OCI-M1 (cell line): ENCODE data around the gene PEX26.
"Not testable (repeated sequence)": the region's sequence is repeated elsewhere in the genome, so short reads cannot be mapped to it uniquely, and the experiment has no call there.

Experiments used
- DNase-seq: peaks from one replicate; lab custom pipeline; 2025; lab: John Stamatoyannopoulos, UW

PEX26 gene

GRCh38 chr22:18056807-18057474 is 20.8 kb upstream of the PEX26 start:
- DNase-seq, result no peak

GRCh38 chr22:18057568-18058209 is 20.1 kb upstream of the PEX26 start:
- peak; percentile 35 for DNase-seq

GRCh38 chr22:18058371-18059093 is 19.3 kb upstream of the PEX26 start:
- DNase-seq, result no peak

GRCh38 chr22:18059094-18059417 is 18.7 kb upstream of the PEX26 start:
- no peak for DNase-seq

GRCh38 chr22:18059473-18059872 is 18.3 kb upstream of the PEX26 start:
- no peak for DNase-seq

GRCh38 chr22:18059991-18060390 is 17.8 kb upstream of the PEX26 start:
- no peak for DNase-seq

- no peak for DNase-seq
These were observed 16.9 kb upstream of the PEX26 start for GRCh38 chr22:18060646-18061620.

GRCh38 chr22:18062421-18062820 is 15.4 kb upstream of the PEX26 start:
- no peak for DNase-seq

- DNase-seq, result no peak
These were observed 14.5 kb upstream of the PEX26 start for GRCh38 chr22:18063306-18063705.

- not testable (repeated sequence) for DNase-seq
These were observed 14.1 kb upstream of the PEX26 start for GRCh38 chr22:18063715-18064114.

- no peak for DNase-seq
These were observed 13.2 kb upstream of the PEX26 start for GRCh38 chr22:18064636-18065035.

- DNase-seq, result no peak
These were observed 12.5 kb upstream of the PEX26 start for GRCh38 chr22:18065256-18065655.

- no peak for DNase-seq
These were observed 11.5 kb upstream of the PEX26 start for GRCh38 chr22:18066181-18066859.

GRCh38 chr22:18067121-18067520 is 10.7 kb upstream of the PEX26 start:
- no peak for DNase-seq

- no peak for DNase-seq
These were observed 10.0 kb upstream of the PEX26 start for GRCh38 chr22:18067548-18068341.

GRCh38 chr22:18068381-18068988 is 9.3 kb upstream of the PEX26 start:
- no peak for DNase-seq

- no peak for DNase-seq
These were observed 8.7 kb upstream of the PEX26 start for GRCh38 chr22:18069041-18069440.

GRCh38 chr22:18070041-18070440 is 7.7 kb upstream of the PEX26 start:
- no peak for DNase-seq

- DNase-seq, result no peak
These were observed 7.1 kb upstream of the PEX26 start for GRCh38 chr22:18070556-18071306.
